ENCODE data around the gene PI4KA.

Gene PI4KA

GRCh38 chr22:20724676-20725454 lies 133.7 kb downstream of the PI4KA start:
- TF ChIP-seq ZNF565 (CRISPR knock-in tag; conservative IDR thresholded peaks at IDR 0.05; ENCODE audit: low read depth) (no peak), ZFP30 (CRISPR knock-in tag; IDR thresholded peaks at IDR 0.05) (no peak)
- ATAC-seq = no peak

- no peak for ATAC-seq
- TF ChIP-seq CSRNP3 (CRISPR knock-in tag; IDR thresholded peaks at IDR 0.05) (no peak), CREB5 (CRISPR knock-in tag; IDR thresholded peaks at IDR 0.05; ENCODE audit: low read depth) (no peak), ZNF8 (CRISPR knock-in tag; IDR thresholded peaks at IDR 0.05) (no peak), ZFP30 (CRISPR knock-in tag; IDR thresholded peaks at IDR 0.05) (no peak), ZNF565 (CRISPR knock-in tag; conservative IDR thresholded peaks at IDR 0.05; ENCODE audit: low read depth) (no peak), ESRRG (CRISPR knock-in tag; IDR thresholded peaks at IDR 0.05) (no peak), TSHZ2 (CRISPR knock-in tag; IDR thresholded peaks at IDR 0.05) (no peak), BACH2 (CRISPR knock-in tag; IDR thresholded peaks at IDR 0.05; ENCODE audit: borderline replicate concordance) (no peak), GLIS3 (CRISPR knock-in tag; IDR thresholded peaks at IDR 0.05) (no peak), TOX (CRISPR knock-in tag; IDR thresholded peaks at IDR 0.05; ENCODE audit: borderline replicate concordance) (no peak), ZFP3 (CRISPR knock-in tag; IDR thresholded peaks at IDR 0.05) (no peak), PATZ1 (CRISPR knock-in tag; IDR thresholded peaks at IDR 0.05; ENCODE audit: borderline replicate concordance) (no peak), ARNTL (CRISPR knock-in tag; IDR thresholded peaks at IDR 0.05; ENCODE audit: borderline replicate concordance, low read depth) (no peak), OSR1 (CRISPR knock-in tag; IDR thresholded peaks at IDR 0.05) (no peak), ISL1 (CRISPR knock-in tag; IDR thresholded peaks at IDR 0.05) (no peak)
These were observed 137.0 kb downstream of the PI4KA start for GRCh38 chr22:20721409-20722218.

- ATAC-seq = no peak
- TF ChIP-seq ZNF8 (CRISPR knock-in tag; IDR thresholded peaks at IDR 0.05) = no peak
- no peak for TF ChIP-seq ZFP3 (CRISPR knock-in tag; IDR thresholded peaks at IDR 0.05)
- no peak for TF ChIP-seq TOX (CRISPR knock-in tag; IDR thresholded peaks at IDR 0.05; ENCODE audit: borderline replicate concordance)
- TF ChIP-seq ESRRG (CRISPR knock-in tag; IDR thresholded peaks at IDR 0.05) = no peak
- no peak for TF ChIP-seq POU6F1 (CRISPR knock-in tag; IDR thresholded peaks at IDR 0.05; ENCODE audit: borderline replicate concordance, low read depth)
- TF ChIP-seq BACH2 (CRISPR knock-in tag; IDR thresholded peaks at IDR 0.05; ENCODE audit: borderline replicate concordance) = no peak
- TF ChIP-seq SNAI2 (CRISPR knock-in tag; IDR thresholded peaks at IDR 0.05) = no peak
- no peak for TF ChIP-seq CSDC2 (CRISPR knock-in tag; IDR thresholded peaks at IDR 0.05)
- no peak for TF ChIP-seq PATZ1 (CRISPR knock-in tag; IDR thresholded peaks at IDR 0.05; ENCODE audit: borderline replicate concordance)
- no peak for TF ChIP-seq TSHZ2 (CRISPR knock-in tag; IDR thresholded peaks at IDR 0.05)
- TF ChIP-seq ZC3H10 (CRISPR knock-in tag; IDR thresholded peaks at IDR 0.05) = no peak
- TF ChIP-seq OSR1 (CRISPR knock-in tag; IDR thresholded peaks at IDR 0.05) = no peak
- no peak for TF ChIP-seq ZNF70 (CRISPR knock-in tag; IDR thresholded peaks at IDR 0.05)
These were observed 137.8 kb downstream of the PI4KA start for GRCh38 chr22:20720692-20721408.

All from SK-N-SH treated with all-trans-retinoic acid at 6 μM for 48 hours (cell line).